Right lobe of liver (tissue), 4 donors: ENCODE measurements around the gene MROH8.

Experiments
- POLR2A ChIP-seq: fragments of 450-650 bp; IDR thresholded peaks from one replicate; pipeline ENCODE4 v1.6.1; 2017; ENCODE audit warnings: antibody characterized with exemption, mild to moderate bottlenecking
- TF ChIP-seq, protein P1 (sequence below), 4 donors: fragments of 200-600 bp in 3 of 4; fragments of 450-650 bp in 1 of 4; IDR thresholded peaks; one replicate each; pipeline versions ENCODE4 v1.5.1 to v1.8.0; 2016 to 2022; ENCODE audit warnings: antibody characterized with exemption in 4 of 4, mild to moderate bottlenecking in 2 of 4
- donor health status: DM: no; HTN: no; CAD: no.
- donor health status: DM: no; HTN: no; CAD: no.
- donor health status: DM: no; HTN: yes; CAD: no.

- TF ChIP-seq, protein P1, sequence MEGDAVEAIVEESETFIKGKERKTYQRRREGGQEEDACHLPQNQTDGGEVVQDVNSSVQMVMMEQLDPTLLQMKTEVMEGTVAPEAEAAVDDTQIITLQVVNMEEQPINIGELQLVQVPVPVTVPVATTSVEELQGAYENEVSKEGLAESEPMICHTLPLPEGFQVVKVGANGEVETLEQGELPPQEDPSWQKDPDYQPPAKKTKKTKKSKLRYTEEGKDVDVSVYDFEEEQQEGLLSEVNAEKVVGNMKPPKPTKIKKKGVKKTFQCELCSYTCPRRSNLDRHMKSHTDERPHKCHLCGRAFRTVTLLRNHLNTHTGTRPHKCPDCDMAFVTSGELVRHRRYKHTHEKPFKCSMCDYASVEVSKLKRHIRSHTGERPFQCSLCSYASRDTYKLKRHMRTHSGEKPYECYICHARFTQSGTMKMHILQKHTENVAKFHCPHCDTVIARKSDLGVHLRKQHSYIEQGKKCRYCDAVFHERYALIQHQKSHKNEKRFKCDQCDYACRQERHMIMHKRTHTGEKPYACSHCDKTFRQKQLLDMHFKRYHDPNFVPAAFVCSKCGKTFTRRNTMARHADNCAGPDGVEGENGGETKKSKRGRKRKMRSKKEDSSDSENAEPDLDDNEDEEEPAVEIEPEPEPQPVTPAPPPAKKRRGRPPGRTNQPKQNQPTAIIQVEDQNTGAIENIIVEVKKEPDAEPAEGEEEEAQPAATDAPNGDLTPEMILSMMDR (IDR thresholded peaks at IDR 0.05) = no peak
- no peak for TF ChIP-seq POLR2A
Measured at GRCh38 chr20:37200376-37200775, 21.0 kb upstream of the MROH8 start.
